Endothelial cell of umbilical vein (primary cell): Measurements from ENCODE around the gene FBXL17. TPM values are rescaled to one million over a fixed set of nuclear protein-coding genes. Genes with fewer than 3 reads are reported as not detected.

Source experiments
- BruUV-seq: library from RNA; stranded (reverse); fragments of 400-500 nt; replicated peaks from 2 replicates; lab custom pipeline; 2021; lab: Mats Ljungman, UMichigan
- CTCF ChIA-PET: fragments of 300-600, 350-600 bp; sonication (Branson Sonifier 250); formaldehyde crosslinking; loops from one replicate; lab custom pipeline; 2021; ENCODE audit warnings: antibody characterized with exemption, inconsistent platforms; lab: Charles Lee
- POLR2A ChIA-PET: fragments of 300-600, 350-600 bp; sonication (Branson Sonifier 250); formaldehyde crosslinking; loops from one replicate; lab custom pipeline; 2021; ENCODE audit warnings: antibody characterized with exemption, inconsistent platforms; lab: Charles Lee
- DNase-seq: peaks from one replicate; pipeline ENCODE4 v3.0.0-alpha.2; 2011; ENCODE audit warnings: low read depth, low spot score
- FAIRE-seq: peaks from 2 replicates; lab custom pipeline; 2011; peaks lifted over from hg19 to GRCh38; lab: Jason Lieb, UNC
- H2AFZ ChIP-seq: 2 replicates; pipeline ENCODE4 v1.6.0; 2012; ENCODE audit warnings: low read depth, low read length, control low read depth, inconsistent platforms
- H3K27ac ChIP-seq: 2 replicates; pipeline ENCODE4 v1.5.1; 2011; ENCODE audit warnings: low read depth, mild to moderate bottlenecking, control low read depth, low read length, moderate library complexity; ENCODE audit not compliant: insufficient read depth
- H3K27me3 ChIP-seq, 2 experiments: 2 replicates each; pipeline versions ENCODE4 v1.6.0 to v1.6.1; 2011; ENCODE audit warnings: low read length in 2 of 2, mixed read lengths in 1 of 2; ENCODE audit not compliant: control insufficient read depth in 2 of 2, insufficient read depth in 2 of 2
- H3K36me3 ChIP-seq, 2 experiments: 2 replicates in 1 of 2; 3 replicates in 1 of 2; pipeline ENCODE4 v1.5.1; 2011; ENCODE audit warnings: low read length in 2 of 2, mild to moderate bottlenecking in 1 of 2, moderate library complexity in 1 of 2; ENCODE audit not compliant: control insufficient read depth in 2 of 2, insufficient read depth in 2 of 2; ENCODE audit errors: extremely low read depth in 1 of 2
- H3K4me1 ChIP-seq: 3 replicates; pipeline ENCODE4 v1.5.1; 2011; ENCODE audit warnings: mild to moderate bottlenecking, low read length; ENCODE audit not compliant: control insufficient read depth, insufficient read depth; ENCODE audit errors: extremely low read depth
- H3K4me2 ChIP-seq: 2 replicates; pipeline ENCODE4 v1.6.1; 2011; ENCODE audit warnings: low read length, control low read depth, mixed read lengths; ENCODE audit not compliant: insufficient read depth
- H3K4me3 ChIP-seq, 3 experiments: fragments of 200-600 bp in 1 of 3; sonication (generic), shearing (Covaris generic) in 1 of 3; replicated peaks in 1 of 3; 2 replicates each; pipeline ENCODE4 v1.5.1; 2011 to 2016; ENCODE audit warnings: control low read depth in 3 of 3, low read length in 3 of 3, mild to moderate bottlenecking in 2 of 3, inconsistent platforms in 1 of 3, low read depth in 1 of 3, moderate library complexity in 1 of 3; ENCODE audit not compliant: insufficient read depth in 1 of 3
- H3K79me2 ChIP-seq: 2 replicates; pipeline ENCODE4 v1.6.0; 2012; ENCODE audit warnings: low read length, inconsistent platforms; ENCODE audit not compliant: control insufficient read depth, insufficient read depth
- H3K9ac ChIP-seq: replicated peaks from 2 replicates; pipeline ENCODE3; 2011; ENCODE audit warnings: low read length, control low read depth; ENCODE audit not compliant: insufficient read depth; ENCODE audit errors: extremely low read depth
- H3K9me1 ChIP-seq: replicated peaks from 3 replicates; pipeline ENCODE4 v1.6.0; 2011; ENCODE audit warnings: mild to moderate bottlenecking, low read length; ENCODE audit not compliant: control insufficient read depth, insufficient read depth; ENCODE audit errors: extremely low read depth
- H3K9me3 ChIP-seq: replicated peaks from 2 replicates; pipeline ENCODE4 v1.5.1; 2012; ENCODE audit warnings: low read length, inconsistent platforms; ENCODE audit not compliant: control insufficient read depth, insufficient read depth
- H4K20me1 ChIP-seq: replicated peaks from 2 replicates; pipeline ENCODE3; 2011; ENCODE audit warnings: mild to moderate bottlenecking, low read length; ENCODE audit not compliant: control insufficient read depth, insufficient read depth; ENCODE audit errors: extremely low read depth
- CTCF ChIP-seq, 2 donors: IDR thresholded peaks; 1 replicate in 1 of 2; 2 replicates in 1 of 2; pipeline ENCODE4 v1.5.1; 2011; ENCODE audit warnings: low read length in 2 of 2, mild to moderate bottlenecking in 2 of 2, moderate library complexity in 2 of 2, control low read depth in 1 of 2, inconsistent platforms in 1 of 2, low read depth in 1 of 2; ENCODE audit not compliant: insufficient read depth in 1 of 2; ENCODE audit errors: extremely low read depth in 1 of 2
- EZH2 ChIP-seq: IDR thresholded peaks from 2 replicates; pipeline ENCODE4 v1.6.1; 2012; ENCODE audit warnings: borderline replicate concordance, low read depth, mild to moderate bottlenecking, moderate library complexity, low read length, inconsistent platforms; ENCODE audit not compliant: severe bottlenecking
- FOS ChIP-seq: IDR thresholded peaks from 2 replicates; pipeline ENCODE4 v1.6.1; 2011; ENCODE audit warnings: mild to moderate bottlenecking, low read length, moderate library complexity, borderline replicate concordance; ENCODE audit not compliant: insufficient read depth
- GATA2 ChIP-seq: IDR thresholded peaks from 2 replicates; pipeline ENCODE4 v1.7.0; 2011; ENCODE audit warnings: low read depth, mild to moderate bottlenecking, moderate library complexity, mixed read lengths, low read length; ENCODE audit not compliant: insufficient read length, insufficient read depth
- JUN ChIP-seq: IDR thresholded peaks from 2 replicates; pipeline ENCODE4 v1.6.1; 2011; ENCODE audit warnings: borderline replicate concordance, low read depth; ENCODE audit not compliant: insufficient read length, insufficient read depth
- MAX ChIP-seq: IDR thresholded peaks from 2 replicates; pipeline ENCODE4 v1.6.1; 2011; ENCODE audit not compliant: insufficient read depth, insufficient read length
- MYC ChIP-seq: IDR thresholded peaks from one replicate; pipeline ENCODE4 v1.6.1; 2011; ENCODE audit warnings: mild to moderate bottlenecking, low read depth, low read length
- POLR2A ChIP-seq: IDR thresholded peaks from 2 replicates; pipeline ENCODE4 v1.6.1; 2012; ENCODE audit warnings: low read depth, mild to moderate bottlenecking, control low read depth, low read length
- POLR2AphosphoS5 ChIP-seq: IDR thresholded peaks from 2 replicates; pipeline ENCODE4 v1.6.1; 2012; ENCODE audit warnings: low read depth, mild to moderate bottlenecking, control low read depth, low read length, moderate library complexity; ENCODE audit not compliant: insufficient read depth
- dilution Hi-C: fragments of 300-500 bp; cut with MboI; formaldehyde crosslinking; loops from one replicate; pipeline ENCODE4 v1.15.0; 2019; ENCODE audit warnings: low sequenced_read_pairs; ENCODE audit not compliant: extremely low pct_ligation_motif_present
- intact Hi-C: fragments of 100-400 bp; cut with micrococcal nuclease; formaldehyde crosslinking; loops from one replicate; pipeline ENCODE4 v1.10.0; 2022
- polyA plus RNA-seq, 4 experiments: library from polyadenylated mRNA; depleted of rRNA in 3 of 4; stranded (reverse) in 3 of 4; unstranded in 1 of 4; fragments of >200 nt; gene quantifications; 2 replicates each; pipeline versions ENCODE4 v1.2.1 to v1.2.3, GENCODE V29; 2011 to 2012; ENCODE audit warnings: missing spikeins in 1 of 4
- total RNA-seq: library from RNA; stranded (reverse); gene quantifications from 2 replicates; pipeline ENCODE4 v1.2.3, GENCODE V29; 2021

The FBXL17 gene
- total and polyA plus RNA-seq, 2 donors (not counting 3 experiments of a cell fraction or from before 2014, with no cell fraction given) = 2.7 to 8.8 TPM

DNA sequence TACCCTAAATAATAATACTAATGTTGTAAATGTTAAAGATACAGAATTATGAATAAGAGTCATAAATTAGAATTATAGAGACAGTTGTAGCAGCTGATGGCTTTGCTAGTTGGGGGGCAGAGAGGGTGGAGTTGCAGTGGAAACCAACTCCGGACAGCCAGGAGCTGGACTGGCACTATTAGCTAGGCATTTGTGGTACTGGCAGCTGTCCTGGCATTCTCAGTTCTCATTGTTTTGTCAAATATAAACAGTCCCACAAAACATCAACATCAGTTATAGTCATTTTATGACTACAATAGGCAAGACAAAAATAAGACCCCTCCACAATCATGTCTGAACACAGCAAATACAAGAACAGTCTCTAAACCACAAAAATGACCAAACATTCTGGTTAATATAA is 2.8 kb upstream of the FBXL17 start:
- Histone ChIP-seq H3K9ac (no peak overlapping the region), H4K20me1 (no peaks in the 10 kb centered on the region), H3K4me3 (no peak overlapping the region), H2AFZ (no peak overlapping the region), H3K27me3 (no peaks in the 10 kb centered on the region), H3K9me3 (no peaks in the 10 kb centered on the region), H3K4me2 (no peak overlapping the region), H3K79me2 (no peaks in the 10 kb centered on the region), H3K9me1 (no peaks in the 10 kb centered on the region), H3K27ac (no peak overlapping the region), H3K36me3 (no peaks in the 10 kb centered on the region), H3K4me1 (peaks cover 12% of the 10 kb centered on the region)
- ChIA-PET POLR2A (no interaction called here), CTCF (interaction anchor here (0.9 kb wide), 1 partner anchor 124 kb away, joined by 4 read pairs; no protein-coding TSS in a partner anchor)
- no TSS peak for BruUV-seq
- DNase-seq = no peak
- TF ChIP-seq MYC (no peak), POLR2AphosphoS5 (no peak), GATA2 (no peak), FOS (no peak), CTCF (IDR thresholded peaks at IDR 0.05; ENCODE audit: extremely low read depth in 1 of 2, insufficient read depth in 1 of 2, low read depth in 1 of 2, low read length in 2 of 2) (no peak), MAX (no peak), EZH2 (no peak), POLR2A (no peak), JUN (no peak)
- intact Hi-C loops (loop anchor here (5.0 kb wide), 2 partner anchors 363 to 1303 kb away; partner anchors contain the start of genes FER and MAN2A1), dilution Hi-C loops (no loop called here)
- no peak for FAIRE-seq
